Ovary (tissue), 9 donors: Measurements from ENCODE around the gene TAX1BP3. TPM values are rescaled to one million over a fixed set of nuclear protein-coding genes. Genes with fewer than 3 reads are reported as not detected.
A peak's percentile ranks its signal among the peaks of the same experiment; 100 is the strongest.

ENCODE experiments used
- DNase-seq, 5 donors: peaks; one replicate each; pipeline ENCODE4 v3.0.0-alpha.2; 2019 to 2020
- H3K27ac ChIP-seq, 2 donors: fragments of 200-600 bp; one replicate each; pipeline versions ENCODE4 v1.5.1 to v1.8.0; 2019 to 2022
- H3K27me3 ChIP-seq: fragments of 200-600 bp; one replicate; pipeline ENCODE4 v1.8.0; 2022
- H3K36me3 ChIP-seq: fragments of 200-600 bp; sonication (generic); one replicate; pipeline ENCODE4 v1.5.1; 2019
- H3K4me1 ChIP-seq: one replicate; pipeline ENCODE4 v1.8.1; 2013; ENCODE audit warnings: mild to moderate bottlenecking, moderate library complexity; ENCODE audit not compliant: insufficient read depth
- H3K4me3 ChIP-seq: fragments of 200-600 bp; sonication (generic); one replicate; pipeline ENCODE4 v1.5.1; 2017
- H3K9me3 ChIP-seq, 2 donors: fragments of 200-600 bp in 1 of 2; sonication (generic) in 1 of 2; one replicate each; pipeline versions ENCODE4 v1.5.1 to v1.8.1; 2013 to 2019; ENCODE audit warnings: mild to moderate bottlenecking in 1 of 2, moderate library complexity in 1 of 2
- CTCF ChIP-seq, 3 donors: fragments of 450-650 bp in 2 of 3; fragments of 200-600 bp in 1 of 3; IDR thresholded peaks; one replicate each; pipeline versions ENCODE4 v1.5.1 to v1.8.0; 2016 to 2022; ENCODE audit warnings: antibody characterized with exemption in 3 of 3, mild to moderate bottlenecking in 1 of 3
- EP300 ChIP-seq: sonication (generic); formaldehyde crosslinking; IDR thresholded peaks from one replicate; pipeline ENCODE4 v1.6.1; 2017; ENCODE audit warnings: antibody characterized with exemption
- POLR2A ChIP-seq: fragments of 450-650 bp; IDR thresholded peaks from one replicate; pipeline ENCODE4 v1.6.1; 2017; ENCODE audit warnings: antibody characterized with exemption, mild to moderate bottlenecking, moderate library complexity
- WGBS, 3 donors: extraction: QIAGEN DNeasy Blood & Tissue Kit in 1 of 3; methylation state at CpG; one replicate each; pipeline versions ENCODE4 v1.1.5 to v1.1.7; 2013 to 2017; 5-methylcytosine and 5-hydroxymethylcytosine counted together
- intact Hi-C, 4 donors: fragments of 100-400 bp; cut with DNase I; formaldehyde crosslinking; loops; one replicate each; pipeline versions ENCODE4 v1.11.0 to v1.15.1; 2022 to 2023
- polyA plus RNA-seq, 2 donors: library from polyadenylated mRNA; stranded (reverse); fragments of 200-250 nt in 1 of 2; fragments of 350-450 nt in 1 of 2; fragmentation: Illumina TruSeq in 1 of 2; extraction: RNeasy Lipid Tissue Mini Kit (QIAGEN cat#74804) in 1 of 2; gene quantifications; one replicate each; pipeline ENCODE4 v1.2.3, GENCODE V29; 2013 to 2014
- total RNA-seq, 7 donors: library from RNA; depleted of rRNA in 2 of 7; stranded (reverse); fragments of >200 nt in 2 of 7; fragmentation: NEBNext Ultra II Directional in 3 of 7; extraction: Animal tissue kit (Norgen Biotek cat#: 25700) in 3 of 7; gene quantifications; one replicate each; pipeline versions ENCODE4 v1.1.0 to v1.2.4, GENCODE V29; 2016 to 2023
- donor health status: DM: no; HTN: no; CAD: no; lungs with moderate emphysema.
- donor health status: DM: no; HTN: no; CAD: no.
- donor health status: Bipolar disorder and iron deficiency.
- donor health status: DM: yes; HTN: yes; CAD: no.
- donor health status: DM: no; HTN: no; CAD: no.
- donor health status: DM: yes; HTN: yes; CAD: no.

Gene TAX1BP3
- total and polyA plus RNA-seq, 9 donors: 48.7 to 166 (median 125) TPM

- no peaks in the 10 kb centered on the region for H3K9me3 ChIP-seq
- H3K4me3 ChIP-seq: no peak overlapping the region
- H3K27me3 ChIP-seq: no peaks in the 10 kb centered on the region
- H3K27ac ChIP-seq: no peak overlapping the region
- DNase-seq: no peak
- TF ChIP-seq CTCF (IDR thresholded peaks at IDR 0.05) (no peak), EP300 (no peak), POLR2A (no peak)
- 16 to 22% (median 17%) methylated on average over 13 of the region's 13 CpGs for WGBS, 3 donors
- intact Hi-C loops: no loop called here
- H3K36me3 ChIP-seq: no peaks in the 10 kb centered on the region
- no peaks in the 10 kb centered on the region for H3K4me1 ChIP-seq
These were observed 16.8 kb upstream of the TAX1BP3 start for GRCh38 chr17:3685174-3685573.

- Histone ChIP-seq H3K9me3 (no peaks in the 10 kb centered on the region), H3K4me3 (no peak overlapping the region), H3K27me3 (no peaks in the 10 kb centered on the region), H3K36me3 (no peaks in the 10 kb centered on the region), H3K27ac (no peak overlapping the region), H3K4me1 (no peaks in the 10 kb centered on the region)
- peak; percentile 18 to 33 (median 22) for TF ChIP-seq CTCF (IDR thresholded peaks at IDR 0.05)
- TF ChIP-seq EP300: no peak
- 35 to 40% (median 36%) methylated on average over 10 of the region's 10 CpGs for WGBS, 3 donors
- no peak for DNase-seq
- intact Hi-C loops: no loop called here
These were observed 14.7 kb upstream of the TAX1BP3 start for GRCh38 chr17:3683054-3683511.

DNA sequence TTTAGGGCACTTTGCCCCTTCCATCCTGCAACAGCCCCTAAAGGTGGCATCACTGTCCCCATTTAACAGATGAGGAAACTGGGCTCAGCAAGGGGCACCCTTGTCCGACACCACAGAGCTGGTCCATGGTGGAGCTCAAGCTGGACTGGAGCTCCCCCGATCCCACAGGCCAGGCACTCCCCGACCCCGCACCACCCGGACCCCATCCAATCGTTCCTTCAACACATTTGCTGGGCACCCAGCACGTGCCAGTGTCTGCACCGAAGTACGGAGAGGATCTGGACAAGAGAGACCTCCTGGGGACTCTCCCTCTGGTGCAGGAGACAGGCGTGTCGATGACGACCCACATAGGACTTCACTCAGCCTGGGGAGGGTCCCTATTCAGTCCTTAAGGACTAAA, 13.7 kb upstream of the TAX1BP3 start:
- intact Hi-C loops: no loop called here
- no peak for DNase-seq
- 86 to 89% (median 87%) methylated on average over 12 of the region's 12 CpGs for WGBS, 3 donors
- no peaks in the 10 kb centered on the region for H3K36me3 ChIP-seq
- H3K27ac ChIP-seq: no peak overlapping the region
- H3K4me3 ChIP-seq: no peak overlapping the region
- H3K4me1 ChIP-seq: no peaks in the 10 kb centered on the region
- no peak for TF ChIP-seq POLR2A
- TF ChIP-seq CTCF (IDR thresholded peaks at IDR 0.05): no peak
- TF ChIP-seq EP300: no peak
- H3K9me3 ChIP-seq: no peaks in the 10 kb centered on the region
- H3K27me3 ChIP-seq: no peaks in the 10 kb centered on the region

- DNase-seq: no peak
- TF ChIP-seq EP300 (no peak), POLR2A (no peak)
- Histone ChIP-seq H3K36me3 (no peaks in the 10 kb centered on the region), H3K27me3 (no peaks in the 10 kb centered on the region), H3K27ac (no peak overlapping the region), H3K4me1 (no peaks in the 10 kb centered on the region), H3K9me3 (no peaks in the 10 kb centered on the region), H3K4me3 (no peak overlapping the region)
- intact Hi-C loops: no loop called here
- 75 to 76% (median 75%) methylated on average over 20 of the region's 20 CpGs for WGBS, 3 donors
These were observed 13.2 kb upstream of the TAX1BP3 start for GRCh38 chr17:3681565-3681964.

DNA sequence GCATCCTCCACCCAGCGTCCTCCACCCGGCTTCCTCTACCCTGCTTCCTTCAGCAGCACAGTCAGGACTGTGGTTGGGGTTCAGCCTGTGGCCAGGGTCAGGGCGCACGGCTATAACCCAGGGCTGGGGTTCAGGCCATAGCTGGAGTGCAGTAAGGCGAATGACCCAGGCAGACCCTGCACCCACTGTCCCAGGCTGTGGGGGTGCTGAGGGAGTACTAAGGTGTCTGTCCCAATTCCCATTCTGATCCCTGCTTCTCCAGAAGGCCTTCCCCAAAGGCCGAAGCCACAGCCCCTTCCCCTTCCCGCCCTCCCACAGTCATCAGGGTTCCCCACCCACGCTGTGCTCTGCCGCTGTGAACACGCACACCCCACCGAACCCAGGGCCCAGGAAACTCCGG, 12.7 kb upstream of the TAX1BP3 start:
- TF ChIP-seq CTCF (IDR thresholded peaks at IDR 0.05): no peak
- TF ChIP-seq POLR2A: no peak
- intact Hi-C loops: no loop called here
- Histone ChIP-seq H3K4me1 (no peaks in the 10 kb centered on the region), H3K27me3 (no peaks in the 10 kb centered on the region), H3K4me3 (no peak overlapping the region), H3K36me3 (no peaks in the 10 kb centered on the region), H3K9me3 (no peaks in the 10 kb centered on the region), H3K27ac (no peak overlapping the region)
- no peak for DNase-seq
- 77 to 87% (median 80%) methylated on average over 12 of the region's 12 CpGs for WGBS, 3 donors
